MM.1S (cell line): ENCODE data around the gene CCL27.

Experiments
- DNase-seq: peaks from one replicate; pipeline ENCODE4 v3.0.0-alpha.2; 2015
- H2AFZ ChIP-seq: fragments of 300-600 bp; sonication (generic); 2 replicates; pipeline ENCODE4 v1.6.0; 2016; ENCODE audit warnings: antibody characterized with exemption, low read length
- H3F3A ChIP-seq: fragments of 300-600 bp; sonication (generic); 2 replicates; pipeline ENCODE4 v1.6.1; 2016; ENCODE audit warnings: mild to moderate bottlenecking, antibody characterized with exemption, low read length, moderate library complexity, mixed read lengths; ENCODE audit not compliant: insufficient read depth
- H3K27ac ChIP-seq: fragments of 300-600 bp; sonication (generic); 2 replicates; pipeline ENCODE4 v1.5.1; 2016; ENCODE audit warnings: mild to moderate bottlenecking, low read length
- H3K27me3 ChIP-seq: fragments of 300-600 bp; sonication (generic); replicated peaks from 2 replicates; pipeline ENCODE4 v1.6.0; 2016; ENCODE audit warnings: low read length; ENCODE audit not compliant: insufficient read depth
- H3K36me3 ChIP-seq: fragments of 300-600 bp; sonication (generic); replicated peaks from 2 replicates; pipeline ENCODE4 v1.6.1; 2016; ENCODE audit warnings: mild to moderate bottlenecking, low read length, mixed read lengths; ENCODE audit not compliant: insufficient read depth
- H3K4me1 ChIP-seq: fragments of 300-600 bp; sonication (generic); 2 replicates; pipeline ENCODE4 v1.6.1; 2016; ENCODE audit warnings: low read length, mixed read lengths
- H3K4me2 ChIP-seq: fragments of 300-600 bp; sonication (generic); 2 replicates; pipeline ENCODE4 v1.6.0; 2016; ENCODE audit warnings: low read depth, low read length
- H3K4me3 ChIP-seq: fragments of 300-600 bp; sonication (generic); 2 replicates; pipeline ENCODE4 v1.5.1; 2016; ENCODE audit warnings: low read length, mixed read lengths
- H3K79me2 ChIP-seq: fragments of 300-600 bp; sonication (generic); 2 replicates; pipeline ENCODE4 v1.6.1; 2016; ENCODE audit warnings: mixed run types, low read length, mixed read lengths
- H3K9ac ChIP-seq: fragments of 300-600 bp; sonication (generic); 2 replicates; pipeline ENCODE4 v1.6.1; 2016; ENCODE audit warnings: low read length, mixed read lengths
- H3K9me2 ChIP-seq: fragments of 300-600 bp; sonication (generic); replicated peaks from 2 replicates; pipeline ENCODE4 v1.6.1; 2016; ENCODE audit warnings: mild to moderate bottlenecking, low read length, mixed read lengths; ENCODE audit not compliant: insufficient read depth
- H3K9me3 ChIP-seq: fragments of 300-600 bp; sonication (generic); replicated peaks from 2 replicates; pipeline ENCODE4 v1.6.1; 2016; ENCODE audit warnings: mild to moderate bottlenecking, low read length, mixed read lengths; ENCODE audit not compliant: insufficient read depth
- H4K20me1 ChIP-seq: fragments of 300-600 bp; sonication (generic); 2 replicates; pipeline ENCODE4 v1.6.1; 2016; ENCODE audit warnings: mild to moderate bottlenecking, low read length, moderate library complexity, mixed read lengths; ENCODE audit not compliant: insufficient read depth
- CTCF ChIP-seq: fragments of 300-600 bp; sonication (generic); IDR thresholded peaks from 2 replicates; pipeline ENCODE4 v1.5.1; 2016; ENCODE audit warnings: antibody characterized with exemption, low read length, mixed read lengths
- EZH2 ChIP-seq: fragments of 300-600 bp; sonication (generic); optimal IDR thresholded peaks from 2 replicates; pipeline ENCODE3; 2017; ENCODE audit warnings: low read depth, mild to moderate bottlenecking, antibody characterized with exemption, low read length, mixed read lengths
- EZH2phosphoT487 ChIP-seq: fragments of 300-600 bp; sonication (generic); IDR thresholded peaks from 2 replicates; pipeline ENCODE4 v1.6.1; 2018; ENCODE audit warnings: antibody characterized with exemption, low read length

Gene CCL27

GRCh38 chr9:34633166-34633565 is 29.3 kb downstream of the CCL27 start:
- H3K4me1 ChIP-seq, result 0 out of 2 replicates have a peak, but pooled peaks cover 4% of the 10 kb centered on the region
- no peaks in the 10 kb centered on the region for H3K36me3 ChIP-seq

DNA sequence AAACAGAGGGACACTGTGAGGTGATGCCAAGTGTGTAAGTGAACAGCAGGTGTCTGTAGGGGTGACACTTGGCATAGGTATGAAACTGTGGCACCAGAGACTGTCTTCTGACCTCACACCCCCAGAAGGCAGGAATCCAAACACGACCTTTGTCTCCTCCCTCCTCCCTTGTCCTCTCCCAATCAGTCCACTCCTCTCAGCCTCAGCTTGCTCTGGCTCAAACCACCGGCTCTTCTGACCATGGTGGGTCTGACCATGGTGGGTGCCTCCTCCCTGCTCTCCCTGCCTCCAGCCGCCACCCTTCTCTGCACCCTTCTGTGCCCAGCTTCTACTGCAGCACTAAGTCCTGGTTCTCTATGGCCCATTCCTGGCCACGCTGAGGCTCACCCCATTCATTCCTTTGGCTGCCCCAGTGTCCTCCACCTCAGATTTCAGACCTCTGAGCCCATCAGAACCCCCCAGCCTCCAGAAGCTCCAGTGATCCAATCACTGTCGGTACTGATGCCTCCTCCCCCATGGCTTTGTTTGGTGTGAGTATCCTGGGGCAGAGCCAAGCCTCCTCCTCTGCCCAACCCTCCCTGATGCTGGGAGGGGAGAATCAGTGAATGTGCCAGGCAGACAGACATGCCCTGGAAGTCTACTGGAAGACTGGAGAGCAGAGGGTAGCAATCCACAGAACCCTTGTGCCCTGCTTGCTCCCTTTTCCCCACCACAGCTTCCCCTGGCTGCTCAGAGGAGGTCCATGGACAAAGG is 31.9 kb downstream of the CCL27 start:
- Histone ChIP-seq H3K79me2 (peaks cover 5% of the 10 kb centered on the region), H3K9ac (no peak overlapping the region), H3K9me2 (no peaks in the 10 kb centered on the region), H4K20me1 (no peaks in the 10 kb centered on the region), H3K27me3 (peaks cover 55% of the 10 kb centered on the region), H3K4me3 (no peak overlapping the region), H3K36me3 (no peaks in the 10 kb centered on the region), H3F3A (peaks cover 7% of the 10 kb centered on the region; the same call in 1 of the 2 replicates), H2AFZ (no peak overlapping the region), H3K4me2 (no peak overlapping the region), H3K4me1 (0 out of 2 replicates have a peak, but pooled peaks cover 4% of the 10 kb centered on the region), H3K27ac (no peak overlapping the region), H3K9me3 (no peaks in the 10 kb centered on the region)
- DNase-seq, result no peak
- TF ChIP-seq EZH2 (no peak), EZH2phosphoT487 (no peak), CTCF (no peak)

More at GRCh38 chr9:34633166-34633565, 29.3 kb downstream of the CCL27 start:
- Histone ChIP-seq H3K4me2 (no peak overlapping the region), H3K27ac (no peak overlapping the region), H3F3A (peaks cover 7% of the 10 kb centered on the region; the same call in 1 of the 2 replicates), H2AFZ (no peak overlapping the region), H3K79me2 (peaks cover 25% of the 10 kb centered on the region), H3K27me3 (peaks cover 29% of the 10 kb centered on the region), H3K9ac (no peak overlapping the region), H3K9me3 (no peaks in the 10 kb centered on the region), H4K20me1 (no peaks in the 10 kb centered on the region), H3K4me3 (no peak overlapping the region), H3K9me2 (no peaks in the 10 kb centered on the region)
- no peak for TF ChIP-seq EZH2phosphoT487
- no peak for TF ChIP-seq CTCF
- TF ChIP-seq EZH2, result no peak
- DNase-seq, result no peak

- Histone ChIP-seq H3K4me3 (0 out of 2 replicates have a peak overlapping the region, but pooled peaks have one; percentile 43), H3K9ac (no peak overlapping the region), H4K20me1 (no peaks in the 10 kb centered on the region), H3K9me3 (no peaks in the 10 kb centered on the region), H3K4me1 (0 out of 2 replicates have a peak, but pooled peaks cover 4% of the 10 kb centered on the region), H3K36me3 (no peaks in the 10 kb centered on the region), H3K79me2 (no peaks in the 10 kb centered on the region), H3K27ac (no peak overlapping the region), H3K27me3 (peaks cover 66% of the 10 kb centered on the region), H3K9me2 (no peaks in the 10 kb centered on the region), H2AFZ (no peak overlapping the region), H3K4me2 (peak overlapping the region; percentile 81), H3F3A (peaks cover 4% of the 10 kb centered on the region; the same call in 1 of the 2 replicates)
- TF ChIP-seq EZH2 (no peak), CTCF (no peak), EZH2phosphoT487 (no peak)
- DNase-seq, result no peak
Observed at GRCh38 chr9:34629491-34629808, 33.0 kb downstream of the CCL27 start.
